ENCODE results near the gene HOXA3.
A peak's percentile ranks its signal among the peaks of the same experiment; 100 is the strongest.

Gene HOXA3

DNA sequence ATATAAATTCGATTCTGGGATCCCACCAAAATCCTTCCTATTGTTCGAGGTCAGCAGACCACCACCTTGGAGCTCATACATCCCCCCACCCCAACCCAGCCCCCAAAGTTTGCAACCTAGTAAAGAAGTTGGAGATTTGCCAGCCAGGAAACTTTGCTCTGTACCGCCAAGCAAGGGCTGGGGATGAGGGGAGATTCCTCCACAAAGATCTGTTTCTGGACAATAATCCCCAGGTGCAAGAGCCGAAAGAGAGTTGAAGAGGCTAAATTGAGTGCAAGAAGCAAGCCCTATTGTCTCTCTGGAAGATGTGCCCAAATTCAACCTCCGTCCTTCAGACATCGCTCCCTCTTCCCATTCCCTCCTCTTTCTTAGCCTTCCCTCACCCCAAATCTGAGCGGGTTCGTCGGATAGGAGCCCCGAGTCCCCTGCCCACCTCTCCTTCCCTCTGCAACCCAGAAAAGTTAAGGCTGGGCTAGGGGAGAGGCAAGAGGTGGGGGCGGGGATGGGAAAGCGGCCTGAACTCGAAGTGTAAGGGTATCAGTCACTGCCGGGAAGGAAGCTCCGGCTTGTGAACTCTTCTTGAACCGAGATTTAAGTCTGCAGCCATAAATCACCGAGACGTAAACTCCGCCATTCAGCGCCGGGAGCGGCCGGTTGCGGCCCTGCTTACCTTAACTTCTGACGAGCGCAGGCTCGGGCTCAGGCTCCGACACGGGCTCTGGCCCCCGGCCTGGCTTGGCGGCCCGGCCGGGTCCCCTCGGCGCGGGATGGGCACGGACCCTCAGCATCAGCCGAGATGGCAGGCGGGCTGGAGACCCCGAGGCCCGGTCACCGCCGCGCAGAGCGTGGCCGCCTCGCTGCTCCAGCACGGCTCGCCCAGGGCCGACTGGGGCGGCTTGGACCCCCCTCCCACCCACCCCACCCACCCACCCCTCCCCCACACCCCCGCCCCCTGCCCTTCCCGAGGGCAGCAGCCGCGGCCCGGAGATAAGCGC, 39.1 kb downstream of the HOXA3 start:
- H3K27ac ChIP-seq, result peak overlapping the region in 18 of 21 experiments; percentile 37 to 88 (median 78)
- H3K4me3 ChIP-seq, result peak overlapping the region; percentile 21 to 47 (median 38)

DNA sequence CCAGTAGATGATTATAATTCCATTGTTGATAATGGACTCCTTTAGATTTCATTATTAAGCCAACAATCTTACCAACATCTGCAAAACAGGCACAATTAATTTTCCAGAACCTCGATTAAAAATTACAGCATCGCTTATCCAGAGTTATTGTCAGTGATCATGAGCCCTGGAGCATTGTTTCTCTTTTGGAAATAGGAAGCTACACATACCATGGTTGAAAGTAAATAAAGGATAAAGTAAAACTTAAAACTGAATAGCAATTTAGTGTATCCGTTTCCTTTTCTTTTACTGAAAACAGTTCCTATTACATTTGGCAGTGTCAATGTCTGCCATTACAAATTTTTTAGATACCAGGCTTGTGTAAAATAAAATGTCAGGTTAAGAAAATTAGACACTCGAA, 40.0 kb downstream of the HOXA3 start:
- Histone ChIP-seq H3K27ac (peak overlapping the region in 1 of 21 experiments; percentile 83), H3K4me3 (peak overlapping the region in 1 of 7 experiments; percentile 46)

GRCh38 chr7:27111751-27112277, 40.6 kb downstream of the HOXA3 start:
- Histone ChIP-seq H3K4me3 (no peak overlapping the region), H3K27ac (peak overlapping the region in 4 of 21 experiments; percentile 15 to 58 (median 33))

DNA sequence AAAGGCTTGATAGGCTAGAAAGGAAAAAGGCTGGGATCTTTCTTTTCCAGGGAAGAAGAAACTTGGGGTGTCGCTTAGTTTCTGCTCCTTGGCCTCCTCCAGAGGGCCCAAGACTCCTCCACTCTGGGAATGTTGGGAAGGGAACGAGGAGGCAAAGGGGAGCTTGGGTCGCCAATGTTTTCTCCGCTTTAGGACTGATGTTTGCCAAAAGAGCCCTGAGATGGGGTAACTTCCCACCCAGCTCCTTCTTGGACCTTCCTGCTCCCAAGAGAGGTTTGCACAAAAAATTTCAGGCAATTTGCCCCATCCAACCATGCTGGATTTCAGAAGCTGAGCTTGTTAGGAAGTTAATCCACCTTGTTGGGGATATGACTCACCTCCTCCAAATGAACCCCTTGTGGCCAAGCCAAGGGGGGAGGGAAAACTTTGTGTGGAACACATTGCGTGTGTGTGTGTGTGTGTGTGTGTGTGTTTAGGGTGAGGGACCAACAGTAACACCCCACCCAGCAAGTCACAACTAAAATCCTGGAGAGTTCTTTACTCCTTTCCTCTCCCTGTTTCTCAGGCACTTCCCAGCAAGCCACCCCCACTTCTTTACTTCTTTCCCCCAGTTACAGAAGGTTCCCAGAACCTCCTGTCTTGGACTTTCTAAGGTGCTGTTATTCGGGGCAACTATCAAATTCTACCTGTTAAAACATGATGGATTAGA, 41.2 kb downstream of the HOXA3 start:
- H3K27ac ChIP-seq, result peak overlapping the region in 6 of 21 experiments; percentile 13 to 67 (median 46)
- H3K4me3 ChIP-seq, result peak overlapping the region in 2 of 7 experiments; percentile 24 to 28

GRCh38 chr7:27110186-27111031, 42.0 kb downstream of the HOXA3 start:
- Histone ChIP-seq H3K27ac (peak overlapping the region in 8 of 21 experiments; percentile 13 to 67 (median 50)), H3K4me3 (peak overlapping the region in 5 of 7 experiments; percentile 3 to 28 (median 10))

DNA sequence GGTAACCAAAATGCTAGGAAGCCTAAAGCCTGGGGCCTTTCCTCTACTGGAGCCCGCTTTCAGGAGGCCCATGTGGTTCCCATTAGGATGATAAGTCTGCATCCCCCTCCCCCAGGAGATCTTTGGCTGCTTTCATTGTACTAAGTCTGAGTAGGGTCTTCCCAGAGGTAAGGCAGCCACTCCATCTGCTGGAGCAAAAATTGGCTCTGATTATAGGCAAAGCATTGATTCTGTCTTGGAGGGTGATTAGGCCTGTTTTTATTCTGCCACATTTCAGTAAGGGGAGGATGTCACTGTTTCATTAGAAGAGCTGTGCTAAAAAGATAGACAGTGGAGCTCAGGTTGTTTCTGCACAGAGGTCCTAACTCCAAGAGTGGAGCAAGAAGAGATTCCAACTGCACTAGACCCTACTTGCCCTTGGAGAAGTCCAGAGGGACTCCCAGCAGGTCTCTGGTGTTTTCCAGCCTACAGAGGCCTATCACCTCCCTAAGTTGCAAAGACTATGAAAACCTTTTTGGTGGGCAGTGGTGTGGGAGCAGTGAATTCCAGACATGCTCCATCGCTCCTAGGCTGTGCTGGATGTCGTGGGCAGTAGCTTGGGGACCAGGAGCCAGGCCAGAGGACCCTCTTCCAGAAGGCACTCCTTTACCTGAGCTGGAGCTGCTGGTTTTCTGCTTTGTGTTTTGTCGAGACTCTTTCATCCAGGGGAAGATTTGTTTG, 42.8 kb downstream of the HOXA3 start:
- H3K4me3 ChIP-seq, result no peak overlapping the region
- H3K27ac ChIP-seq, result peak overlapping the region in 2 of 21 experiments; percentile 50 to 66

GRCh38 chr7:27108390-27109127, 43.8 kb downstream of the HOXA3 start:
- Histone ChIP-seq H3K27ac (peak overlapping the region in 11 of 21 experiments; percentile 5 to 74 (median 54)), H3K4me3 (peak overlapping the region in 3 of 7 experiments; percentile 6 to 15 (median 13))

DNA sequence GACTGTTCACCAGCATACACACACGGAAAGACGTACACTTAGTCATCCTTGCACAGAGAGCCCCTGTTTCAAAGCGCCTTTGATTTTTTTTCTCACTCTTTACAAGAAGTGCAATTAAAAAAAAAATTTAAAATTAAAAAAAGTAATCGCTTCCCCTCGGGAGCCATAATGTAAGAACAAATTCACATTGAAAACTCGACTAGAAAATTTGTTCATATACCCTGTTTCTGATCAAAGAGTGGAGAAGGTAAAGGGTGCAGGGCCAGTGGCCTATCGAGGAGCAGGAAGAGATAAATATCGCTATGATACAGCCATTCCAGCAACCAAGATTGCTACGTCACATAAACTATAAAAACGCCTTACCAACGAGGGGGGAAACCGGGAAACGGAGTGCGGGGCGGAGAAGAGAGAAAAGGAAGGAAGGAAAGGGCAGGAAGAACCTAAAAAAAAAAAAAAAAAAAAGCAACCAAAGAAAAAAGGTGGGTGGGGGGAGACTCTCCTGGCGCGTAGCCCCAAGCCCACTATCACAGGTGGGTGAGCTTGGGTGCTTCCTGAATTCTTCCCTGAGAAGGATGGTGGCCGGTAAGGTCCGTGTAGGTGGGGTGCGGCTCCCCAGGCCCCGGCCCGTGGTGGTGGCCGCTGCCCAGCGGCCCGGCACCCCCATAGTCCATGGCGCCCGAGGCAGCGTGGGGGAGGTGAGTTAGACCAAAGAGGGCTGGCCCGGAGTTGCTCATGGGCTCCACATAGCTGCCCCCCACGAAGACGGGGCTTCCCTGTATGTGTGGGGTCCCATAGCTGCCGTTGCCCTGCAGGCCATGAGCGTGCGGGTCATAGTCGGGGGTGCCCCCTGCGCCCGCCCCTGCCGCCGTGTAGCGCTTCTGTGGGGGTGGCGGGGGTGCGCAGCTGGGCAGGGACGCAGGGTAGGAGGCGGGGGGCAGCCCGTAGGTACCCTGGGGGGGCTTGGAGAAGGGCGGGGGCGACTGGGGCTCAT, 44.7 kb downstream of the HOXA3 start:
- Histone ChIP-seq H3K27ac (peak overlapping the region in 11 of 21 experiments; percentile 5 to 74 (median 54)), H3K4me3 (peak overlapping the region in 3 of 7 experiments; percentile 6 to 15 (median 13))

DNA sequence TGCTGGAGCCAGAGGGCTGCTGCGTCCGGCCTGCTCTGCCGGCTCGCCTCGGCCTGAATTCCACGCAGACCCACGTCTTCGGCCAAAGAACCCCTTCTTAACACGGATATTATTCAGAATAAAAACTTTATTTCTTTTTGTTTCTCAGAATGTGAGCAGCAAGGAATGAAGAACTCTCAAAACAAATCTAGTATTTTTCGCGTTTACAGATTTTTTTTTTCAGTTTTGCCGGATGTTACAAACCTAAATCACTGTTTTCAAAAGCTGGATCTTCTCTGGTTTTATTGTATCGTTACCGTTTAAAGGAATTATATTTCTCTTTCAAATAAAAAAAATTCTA, 45.5 kb downstream of the HOXA3 start:
- peak overlapping the region in 2 of 7 experiments; percentile 9 to 29 for H3K4me3 ChIP-seq

GRCh38 chr7:27106181-27106900, 46.0 kb downstream of the HOXA3 start:
- H3K27ac ChIP-seq, result peak overlapping the region in 6 of 21 experiments; percentile 8 to 74 (median 20)
- peak overlapping the region in 2 of 7 experiments; percentile 9 to 29 for H3K4me3 ChIP-seq

More for the DNA sequence above, 45.5 kb downstream of the HOXA3 start:
- H3K27ac ChIP-seq, result peak overlapping the region in 5 of 21 experiments; percentile 8 to 74 (median 28)

DNA sequence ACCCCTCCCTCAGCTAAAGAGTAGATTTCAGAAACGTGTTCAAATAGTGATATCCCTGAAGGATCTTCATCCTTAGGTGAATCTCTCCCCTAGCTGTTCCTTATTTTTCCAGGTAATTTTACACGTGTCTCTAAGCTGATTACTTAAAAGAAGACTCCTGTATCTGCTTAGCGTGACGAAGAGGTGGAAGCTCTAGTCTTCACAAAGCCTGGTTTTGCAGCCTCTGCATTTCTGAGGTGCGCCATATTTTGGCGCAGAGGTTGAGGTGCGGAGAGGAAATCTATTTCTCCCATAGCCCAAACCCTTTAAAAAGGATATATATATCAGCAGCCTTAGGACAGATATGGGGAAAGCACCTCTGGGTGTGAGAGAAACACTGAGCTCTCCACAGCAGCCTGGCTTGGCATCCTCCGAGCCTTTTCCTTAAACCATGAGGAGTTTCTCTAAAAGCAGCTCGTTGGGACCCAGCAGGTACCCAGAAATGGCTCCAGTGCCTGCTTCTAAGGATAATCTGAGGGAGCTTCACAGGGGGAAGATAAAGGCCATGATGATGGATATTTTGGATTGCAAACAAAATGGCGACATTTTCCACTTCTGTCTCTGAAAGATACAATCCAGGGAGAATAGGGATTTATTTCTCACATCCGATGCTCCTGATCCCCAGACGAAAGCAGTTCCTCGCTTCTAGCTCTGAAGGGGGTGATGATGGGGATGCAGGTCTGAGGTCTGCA, 46.9 kb downstream of the HOXA3 start:
- Histone ChIP-seq H3K27ac (peak overlapping the region in 1 of 21 experiments; percentile 74), H3K4me3 (no peak overlapping the region)

- no peak overlapping the region for H3K4me3 ChIP-seq
- peak overlapping the region in 1 of 21 experiments; percentile 69 for H3K27ac ChIP-seq
These were observed 47.9 kb downstream of the HOXA3 start for GRCh38 chr7:27104341-27105058.

DNA sequence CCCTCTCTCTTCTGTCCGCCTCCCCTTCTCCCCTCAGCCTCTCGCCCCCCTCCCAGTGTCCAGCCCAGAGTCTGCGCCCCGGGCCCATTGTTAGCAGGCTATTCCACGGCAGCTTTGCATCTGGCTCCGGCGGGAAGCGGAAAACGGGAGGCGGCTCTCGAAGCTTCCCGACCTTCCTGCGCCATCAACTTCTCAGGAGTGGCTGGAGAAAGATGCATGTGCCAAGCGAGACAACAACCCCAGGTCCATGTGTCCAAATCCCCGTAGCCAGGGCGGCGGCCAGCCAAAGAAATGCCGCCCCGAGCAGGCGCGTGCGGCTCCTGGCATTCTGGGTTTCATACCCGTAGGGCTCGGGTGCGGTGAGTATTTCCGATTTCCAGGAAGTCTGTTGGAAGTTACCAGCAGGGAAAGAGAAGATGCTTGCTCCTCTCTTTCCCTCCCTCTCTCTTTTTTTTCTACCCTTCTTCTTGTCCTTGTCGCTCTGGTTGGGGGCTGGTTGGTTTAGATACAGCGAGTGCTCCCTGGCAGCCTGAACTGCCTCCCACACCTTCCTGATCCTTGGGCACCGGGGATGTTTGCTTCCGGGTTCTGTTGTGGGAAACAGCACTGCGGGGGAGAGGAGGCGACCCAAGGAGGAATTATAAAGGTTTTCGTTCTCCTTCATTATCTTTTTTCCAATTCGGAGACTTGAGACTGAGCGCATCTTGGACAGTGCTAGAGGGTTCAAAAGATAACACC, 48.7 kb downstream of the HOXA3 start:
- H3K27ac ChIP-seq, result peak overlapping the region in 7 of 21 experiments; percentile 16 to 74 (median 46)

More for the DNA sequence above, 48.7 kb downstream of the HOXA3 start:
- peak overlapping the region in 6 of 7 experiments; percentile 1 to 42 (median 14) for H3K4me3 ChIP-seq
